K562 (cell line): ENCODE measurements around the gene MPND. TPM values are rescaled to one million over a fixed set of nuclear protein-coding genes. Genes with fewer than 3 reads are reported as not detected.
A peak's percentile ranks its signal among the peaks of the same experiment; 100 is the strongest.

Experiments
- ATAC-seq: fragments of 200-7000 bp; cut with Tn5 transposase; 3 replicates; pipeline ENCODE4 v1.9.1; 2020; ENCODE audit warnings: moderate library complexity
- BruUV-seq: library from RNA; stranded (reverse); fragments of 400-500 nt; replicated peaks from 2 replicates; lab custom pipeline; 2021; lab: Mats Ljungman, UMichigan
- CTCF ChIA-PET: fragments of 300-600 bp; formaldehyde crosslinking; extraction: SDS; loops from one replicate; lab custom pipeline; 2021; ENCODE audit warnings: low intra/inter-chr PET ratio; lab: Yijun Ruan, JAX
- POLR2A ChIA-PET: fragments of 300-600, 350-650 bp; sonication (Branson Sonifier 250); formaldehyde crosslinking; extraction: SDS; loops from one replicate; lab custom pipeline; 2021; ENCODE audit warnings: antibody characterized with exemption, inconsistent platforms; lab: Yijun Ruan, JAX
- DNase-seq, 4 experiments: peaks; one replicate each; pipeline versions ENCODE4 v3.0.0 to v3.0.0-alpha.2; 2011 to 2018; ENCODE audit warnings: low spot score in 3 of 4, mixed read lengths in 3 of 4; ENCODE audit errors: extremely low read depth in 1 of 4
- FAIRE-seq: peaks from 2 replicates; lab custom pipeline; 2011; peaks lifted over from hg19 to GRCh38; lab: Jason Lieb, UNC
- H2AFZ ChIP-seq: 2 replicates; pipeline ENCODE4 v1.6.0; 2011; ENCODE audit warnings: low read depth, low read length, control low read depth, inconsistent platforms
- H3K27ac ChIP-seq: fragments of 200-600 bp; 3 replicates; pipeline ENCODE4 v1.8.0; 2011; ENCODE audit warnings: low read depth, mild to moderate bottlenecking, control low read depth, inconsistent platforms, low read length, moderate library complexity, mixed read lengths; ENCODE audit errors: extremely low read depth
- H3K27me3 ChIP-seq, 2 experiments: fragments of 300-600 bp in 1 of 2; 2 replicates in 1 of 2; 3 replicates in 1 of 2; pipeline versions ENCODE4 v1.6.0 to v1.8.0; 2011; ENCODE audit warnings: inconsistent platforms in 2 of 2, low read length in 2 of 2, mild to moderate bottlenecking in 1 of 2, mixed read lengths in 1 of 2, moderate library complexity in 1 of 2; ENCODE audit not compliant: control insufficient read depth in 2 of 2, insufficient read depth in 2 of 2
- H3K36me3 ChIP-seq: fragments of 300-600 bp; 3 replicates; pipeline ENCODE4 v1.8.0; 2011; ENCODE audit warnings: mild to moderate bottlenecking, low read length, inconsistent platforms; ENCODE audit not compliant: control insufficient read depth, insufficient read depth
- H3K4me1 ChIP-seq, 2 experiments: fragments of 200-600 bp in 1 of 2; replicated peaks in 1 of 2; 2 replicates in 1 of 2; 3 replicates in 1 of 2; pipeline versions ENCODE4 v1.5.1 to v1.8.0; 2011; ENCODE audit warnings: inconsistent platforms in 2 of 2, low read length in 2 of 2, mild to moderate bottlenecking in 1 of 2, mixed read lengths in 1 of 2, moderate library complexity in 1 of 2; ENCODE audit not compliant: control insufficient read depth in 2 of 2, insufficient read depth in 2 of 2
- H3K4me2 ChIP-seq: 2 replicates; pipeline ENCODE4 v1.6.1; 2011; ENCODE audit warnings: low read length, control low read depth, inconsistent platforms, mixed read lengths; ENCODE audit not compliant: insufficient read depth
- H3K4me3 ChIP-seq: fragments of 200-600 bp; sonication (generic), shearing (Covaris generic); 2 replicates; pipeline ENCODE4 v1.5.1; 2016; ENCODE audit warnings: control low read depth, inconsistent platforms
- H3K79me2 ChIP-seq: fragments of 200-600 bp; 3 replicates; pipeline ENCODE4 v1.8.0; 2011; ENCODE audit warnings: low read length, inconsistent platforms; ENCODE audit not compliant: control insufficient read depth, insufficient read depth
- H3K9ac ChIP-seq, 2 experiments: 2 replicates each; pipeline versions ENCODE4 v1.6.0 to v1.6.1; 2011; ENCODE audit warnings: low read depth in 2 of 2, low read length in 2 of 2, control low read depth in 1 of 2, inconsistent platforms in 1 of 2, mild to moderate bottlenecking in 1 of 2, mixed read lengths in 1 of 2; ENCODE audit not compliant: insufficient read depth in 1 of 2
- H3K9me1 ChIP-seq: one replicate; pipeline ENCODE4 v1.6.0; 2011; ENCODE audit warnings: inconsistent platforms, mild to moderate bottlenecking, low read length, moderate library complexity; ENCODE audit not compliant: control insufficient read depth, insufficient read depth
- H3K9me3 ChIP-seq: replicated peaks from 2 replicates; pipeline ENCODE4 v1.5.1; 2011; ENCODE audit warnings: low read depth, low read length, inconsistent platforms; ENCODE audit not compliant: control insufficient read depth, insufficient read depth
- H4K20me1 ChIP-seq: replicated peaks from 2 replicates; pipeline ENCODE4 v1.6.1; 2011; ENCODE audit warnings: low read length, inconsistent platforms, mixed read lengths; ENCODE audit not compliant: control insufficient read depth, insufficient read depth
- FIP1L1 ChIP-seq: fragments of 200-400 bp; formaldehyde crosslinking; IDR thresholded peaks from 2 replicates; pipeline ENCODE4 v1.6.1; 2018; ENCODE audit warnings: mild to moderate bottlenecking, low read depth, low read length; ENCODE audit not compliant: poor library complexity, severe bottlenecking
- JUN ChIP-seq, 2 experiments: sonication (generic) in 1 of 2; formaldehyde crosslinking in 1 of 2; IDR thresholded peaks; 2 replicates each; pipeline versions ENCODE4 v1.6.1 to v1.8.0; 2012 to 2022; ENCODE audit warnings: borderline replicate concordance in 2 of 2, mild to moderate bottlenecking in 2 of 2, improper control_type of control experiment in 1 of 2, low read depth in 1 of 2, low read length in 1 of 2, missing genetic modification reagents in 1 of 2
- PRPF4 ChIP-seq: fragments of 200-400 bp; formaldehyde crosslinking; IDR thresholded peaks from one replicate; pipeline ENCODE4 v1.6.1; 2017; ENCODE audit warnings: low read length, low read depth, mild to moderate bottlenecking; ENCODE audit not compliant: insufficient read depth, poor library complexity, severe bottlenecking
- SMAD1 ChIP-seq: fragments of 150-350 bp; IDR thresholded peaks from 2 replicates; pipeline ENCODE4 v1.6.1; 2014; ENCODE audit warnings: low read length, low read depth; ENCODE audit not compliant: partially characterized antibody
- SRF ChIP-seq, 2 experiments: fragments of 250-450, 450-650 bp in 1 of 2; sonication (Bioruptor Pico) in 1 of 2; sonication (generic) in 1 of 2; formaldehyde crosslinking; IDR thresholded peaks; 2 replicates each; pipeline versions ENCODE4 v1.5.0 to v1.5.1; 2020 to 2022; ENCODE audit warnings: mild to moderate bottlenecking in 1 of 2, missing genetic modification reagents in 1 of 2
- TFAM ChIP-seq: fragments of 250-450 bp; sonication (Bioruptor Pico); conservative IDR thresholded peaks from 2 replicates; pipeline ENCODE4 v1.5.0; 2021; ENCODE audit warnings: mild to moderate bottlenecking, moderate library complexity
- ZBTB1 ChIP-seq: sonication (generic); formaldehyde crosslinking; IDR thresholded peaks from 2 replicates; pipeline ENCODE4 v1.8.1; 2023; ENCODE audit warnings: missing genetic modification reagents, low read depth, mild to moderate bottlenecking, borderline replicate concordance
- ZBTB7A ChIP-seq: IDR thresholded peaks from 2 replicates; pipeline ENCODE4 v1.6.1; 2011; ENCODE audit warnings: low read depth, mild to moderate bottlenecking, low read length, moderate library complexity, borderline replicate concordance; ENCODE audit not compliant: control insufficient read depth
- ZNF384 ChIP-seq: IDR thresholded peaks from 2 replicates; pipeline ENCODE4 v1.6.1; 2012; ENCODE audit warnings: low read depth, low read length, improper control_type of control experiment
- WGBS: fragments of 100-300 bp; shearing (Covaris generic); methylation state at CpG from one replicate; pipeline ENCODE4 v1.1.6; 2016; ENCODE audit warnings: low coverage, mixed read lengths; ENCODE audit not compliant: insufficient coverage; ENCODE audit errors: missing lambda C conversion rate; 5-methylcytosine and 5-hydroxymethylcytosine counted together
- in situ Hi-C: fragments of 300-500 bp; cut with MboI; formaldehyde crosslinking; loops from 4 replicates; pipeline ENCODE4 v1.15.0; 2018; ENCODE audit warnings: inconsistent platforms, mixed read lengths
- intact Hi-C: fragments of 100-400 bp; cut with micrococcal nuclease; formaldehyde crosslinking; loops from 2 replicates; pipeline ENCODE4 v1.14.2; 2022
- polyA plus RNA-seq, 8 experiments: library from polyadenylated mRNA; depleted of rRNA in 4 of 8; stranded (reverse) in 5 of 8; unstranded in 3 of 8; fragments of >200 nt; fragmentation: Nextera tagmentation in 2 of 8; fragmentation: Illumina TruSeq in 1 of 8; extraction: Ambion mirVana in 2 of 8; extraction: Trizol in 1 of 8; gene quantifications; 2 replicates each; pipeline versions ENCODE4 v1.2.1 to v1.2.3, GENCODE V29; 2011 to 2014; ENCODE audit warnings: inconsistent platforms in 1 of 8, missing spikeins in 1 of 8
- total RNA-seq, 7 experiments: library from RNA; depleted of rRNA in 6 of 7; stranded (reverse); fragments of >200 nt in 6 of 7; fragmentation: Illumina TruSeq in 2 of 7; extraction: Trizol in 2 of 7; gene quantifications; 2 replicates each; pipeline versions ENCODE4 v1.2.1 to v1.2.3, GENCODE V29; 2011 to 2021; ENCODE audit warnings: low replicate concordance in 1 of 7
- TF ChIP-seq, protein P1 (sequence below): fragments of 150-350 bp; conservative IDR thresholded peaks from 2 replicates; pipeline ENCODE4 v1.6.1; 2014; ENCODE audit warnings: low read length
- TF ChIP-seq, protein P2 (sequence below), 2 experiments: fragments of 450-650 bp in 1 of 2; sonication (generic) in 1 of 2; formaldehyde crosslinking in 1 of 2; IDR thresholded peaks in 1 of 2; conservative IDR thresholded peaks in 1 of 2; 2 replicates each; pipeline versions ENCODE4 v1.6.1 to v1.8.1; 2016 to 2023; ENCODE audit warnings: mild to moderate bottlenecking in 2 of 2, moderate library complexity in 2 of 2, inconsistent platforms in 1 of 2, missing genetic modification reagents in 1 of 2

The MPND gene
- total and polyA plus RNA-seq, 9 of the 15 experiments (the other 6 are each of a cell fraction or from before 2014, with no cell fraction given): 0.25 to 14.0 (median 3.9) TPM

DNA sequence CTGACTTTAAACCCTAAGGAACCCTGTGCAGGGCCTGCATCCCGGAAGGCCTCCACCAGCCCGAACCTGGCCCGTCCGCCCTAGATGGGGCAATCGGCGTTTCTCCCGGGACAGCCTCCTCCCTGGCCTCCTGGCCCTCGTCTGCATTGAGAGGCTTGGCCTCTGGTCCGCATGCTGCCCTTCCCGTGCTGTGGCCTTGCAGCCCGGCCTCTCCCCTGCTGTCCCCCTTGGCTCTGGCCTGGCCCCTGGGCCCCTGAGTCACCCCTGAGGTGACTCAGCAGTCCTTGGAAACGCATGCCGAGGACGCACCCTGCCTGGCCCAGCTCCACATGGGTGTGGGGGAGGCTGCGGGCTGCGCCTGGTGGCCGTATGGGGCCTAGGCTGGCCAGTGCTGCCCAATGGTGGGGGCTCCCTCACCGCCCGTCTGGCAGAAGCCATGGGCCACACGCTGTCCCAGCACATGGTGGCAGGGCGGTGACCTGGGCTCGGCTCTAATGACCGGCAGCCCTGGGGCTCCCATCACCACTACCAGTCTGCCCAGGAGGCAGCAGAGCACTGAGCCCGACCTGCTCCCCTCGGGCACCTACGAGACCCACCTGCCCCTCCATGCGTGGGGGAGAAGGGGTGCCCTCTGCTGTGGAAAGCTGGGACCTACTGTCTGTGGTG, 31.3 kb downstream of the MPND start (continued):
- TF ChIP-seq, protein P1, sequence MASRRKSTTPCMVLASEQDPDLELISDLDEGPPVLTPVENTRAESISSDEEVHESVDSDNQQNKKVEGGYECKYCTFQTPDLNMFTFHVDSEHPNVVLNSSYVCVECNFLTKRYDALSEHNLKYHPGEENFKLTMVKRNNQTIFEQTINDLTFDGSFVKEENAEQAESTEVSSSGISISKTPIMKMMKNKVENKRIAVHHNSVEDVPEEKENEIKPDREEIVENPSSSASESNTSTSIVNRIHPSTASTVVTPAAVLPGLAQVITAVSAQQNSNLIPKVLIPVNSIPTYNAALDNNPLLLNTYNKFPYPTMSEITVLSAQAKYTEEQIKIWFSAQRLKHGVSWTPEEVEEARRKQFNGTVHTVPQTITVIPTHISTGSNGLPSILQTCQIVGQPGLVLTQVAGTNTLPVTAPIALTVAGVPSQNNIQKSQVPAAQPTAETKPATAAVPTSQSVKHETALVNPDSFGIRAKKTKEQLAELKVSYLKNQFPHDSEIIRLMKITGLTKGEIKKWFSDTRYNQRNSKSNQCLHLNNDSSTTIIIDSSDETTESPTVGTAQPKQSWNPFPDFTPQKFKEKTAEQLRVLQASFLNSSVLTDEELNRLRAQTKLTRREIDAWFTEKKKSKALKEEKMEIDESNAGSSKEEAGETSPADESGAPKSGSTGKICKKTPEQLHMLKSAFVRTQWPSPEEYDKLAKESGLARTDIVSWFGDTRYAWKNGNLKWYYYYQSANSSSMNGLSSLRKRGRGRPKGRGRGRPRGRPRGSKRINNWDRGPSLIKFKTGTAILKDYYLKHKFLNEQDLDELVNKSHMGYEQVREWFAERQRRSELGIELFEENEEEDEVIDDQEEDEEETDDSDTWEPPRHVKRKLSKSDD: peak; percentile 26; the same call in 1 of the 2 replicates
- TF ChIP-seq, all 486 proteins: peak for 263

DNA sequence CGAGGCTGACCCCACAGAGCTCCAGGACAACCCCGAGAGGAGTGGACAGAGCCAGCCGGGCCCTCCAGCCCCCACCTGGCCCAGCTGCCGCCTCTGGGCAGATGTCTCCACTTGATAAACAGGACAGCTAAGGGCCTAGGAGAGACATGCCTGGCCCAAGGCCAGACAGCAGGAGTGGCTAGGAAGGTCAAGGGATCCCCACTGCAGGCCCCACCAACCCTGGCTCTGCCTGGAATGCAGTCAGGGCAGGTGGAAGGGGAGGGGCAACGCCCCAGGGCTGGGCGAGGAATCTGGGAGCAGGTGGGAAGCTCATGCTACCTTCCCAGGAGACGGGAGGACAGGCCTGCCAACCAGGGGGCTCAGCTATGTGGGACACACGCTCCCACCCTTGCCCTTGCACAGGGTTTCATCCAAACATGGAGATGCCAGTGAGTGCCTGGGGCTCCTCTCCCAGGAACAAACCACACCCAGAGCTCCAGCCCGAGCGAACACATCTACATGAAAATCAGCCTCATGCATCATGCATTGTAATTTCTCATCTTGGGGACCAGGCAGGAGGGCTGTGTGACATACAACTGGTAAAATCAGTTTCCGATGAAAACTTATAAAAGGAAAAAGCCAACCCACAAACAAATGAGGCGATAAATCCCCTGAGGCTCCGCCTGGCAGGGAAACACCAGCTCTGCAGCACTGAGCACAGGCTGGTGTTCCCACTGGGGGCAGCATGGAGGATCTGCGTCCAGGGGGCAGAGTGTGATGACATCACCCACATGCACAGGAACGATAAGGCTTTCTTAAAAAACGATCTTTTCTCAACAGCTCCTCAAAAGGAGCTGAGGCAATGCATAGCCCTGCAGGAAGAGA, 32.0 kb downstream of the MPND start:
- peak; percentile 75 for ATAC-seq
- WGBS: 1% methylated on average over 14 of the region's 16 CpGs
- Histone ChIP-seq H3K4me3 (peak overlapping the region; percentile 14; the same call in 1 of the 2 replicates), H3K36me3 (peaks cover 62% of the 10 kb centered on the region; the same call in 2 of the 3 replicates), H2AFZ (peak overlapping the region; percentile 27; the same call in 1 of the 2 replicates), H3K4me2 (peak overlapping the region; percentile 85), H3K9ac (peak overlapping the region; percentile 93 to 94), H3K79me2 (peaks cover 92% of the 10 kb centered on the region), H3K9me1 (no peaks in the 10 kb centered on the region), H4K20me1 (peaks cover 11% of the 10 kb centered on the region), H3K9me3 (no peaks in the 10 kb centered on the region), H3K27ac (peak overlapping the region; percentile 99), H3K27me3 (no peaks in the 10 kb centered on the region), H3K4me1 (peaks cover 68 to 88% of the 10 kb centered on the region in 2 experiments)
- BruUV-seq: no TSS peak
- peak; percentile 100 for FAIRE-seq
- in situ Hi-C loops: no loop called here
- DNase-seq: peak; percentile 78 to 95 (median 84)
- CTCF ChIA-PET: interaction anchor here (0.9 to 1.4 kb wide), 4 partner anchors 24 to 261 kb away, joined by 3 to 6 read pairs (median 4); partner anchors contain the start of gene SH3GL1
- POLR2A ChIA-PET: interaction anchor here (0.6 to 5.2 kb wide), 23 partner anchors 7 to 148 kb away, joined by 3 to 46 read pairs (median 5); partner anchors contain the start of genes CHAF1A, HDGFL2, MPND and SH3GL1
- intact Hi-C loops: loop anchor here (1.0 kb wide), 1 partner anchor 25 kb away; the partner anchor contains the start of gene SH3GL1
- TF ChIP-seq TFAM (CRISPR knock-in tag) (no peak), FIP1L1 (no peak), ZNF384 (peak; percentile 77; the same call in 1 of the 2 replicates), SRF (CRISPR knock-in tag; IDR thresholded peaks at IDR 0.05) (peak in 1 of 2 experiments; percentile 93; a peak in 2 of 4 replicates), SMAD1 (peak; percentile 33), JUN (IDR thresholded peaks at IDR 0.05; ENCODE audit: borderline replicate concordance, low read depth, low read length) (peak; percentile 99), JUN (CRISPR knock-in tag; IDR thresholded peaks at IDR 0.05; ENCODE audit: borderline replicate concordance) (no peak; the same call in 1 of the 2 replicates), ZBTB1 (no peak), PRPF4 (no peak), ZBTB7A (peak; percentile 60)
- TF ChIP-seq, protein P2, sequence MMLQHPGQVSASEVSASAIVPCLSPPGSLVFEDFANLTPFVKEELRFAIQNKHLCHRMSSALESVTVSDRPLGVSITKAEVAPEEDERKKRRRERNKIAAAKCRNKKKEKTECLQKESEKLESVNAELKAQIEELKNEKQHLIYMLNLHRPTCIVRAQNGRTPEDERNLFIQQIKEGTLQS (IDR thresholded peaks at IDR 0.05): peak; percentile 100
- TF ChIP-seq, protein P2 (CRISPR knock-in tag; conservative IDR thresholded peaks at IDR 0.05): peak; percentile 99
